Measurements from ENCODE around the gene RABGAP1L. TPM values are rescaled to one million over a fixed set of nuclear protein-coding genes. Genes with fewer than 3 reads are reported as not detected.
A peak's percentile ranks its signal among the peaks of the same experiment; 100 is the strongest.

The RABGAP1L gene
- total RNA-seq, 1 experiment from 2014 or later, result 76.9 TPM

- Mint-ChIP-seq H3K4me3 (no peak overlapping the region), H3K36me3 (no peaks in the 10 kb centered on the region), H3K27me3 (ENCODE audit: low read depth) (no peaks in the 10 kb centered on the region), H3K9me3 (no peaks in the 10 kb centered on the region), H3K4me1 (peaks cover 6% of the 10 kb centered on the region; the same call in 1 of the 2 replicates), H3K27ac (no peak overlapping the region)
- TF ChIP-seq, protein P1, sequence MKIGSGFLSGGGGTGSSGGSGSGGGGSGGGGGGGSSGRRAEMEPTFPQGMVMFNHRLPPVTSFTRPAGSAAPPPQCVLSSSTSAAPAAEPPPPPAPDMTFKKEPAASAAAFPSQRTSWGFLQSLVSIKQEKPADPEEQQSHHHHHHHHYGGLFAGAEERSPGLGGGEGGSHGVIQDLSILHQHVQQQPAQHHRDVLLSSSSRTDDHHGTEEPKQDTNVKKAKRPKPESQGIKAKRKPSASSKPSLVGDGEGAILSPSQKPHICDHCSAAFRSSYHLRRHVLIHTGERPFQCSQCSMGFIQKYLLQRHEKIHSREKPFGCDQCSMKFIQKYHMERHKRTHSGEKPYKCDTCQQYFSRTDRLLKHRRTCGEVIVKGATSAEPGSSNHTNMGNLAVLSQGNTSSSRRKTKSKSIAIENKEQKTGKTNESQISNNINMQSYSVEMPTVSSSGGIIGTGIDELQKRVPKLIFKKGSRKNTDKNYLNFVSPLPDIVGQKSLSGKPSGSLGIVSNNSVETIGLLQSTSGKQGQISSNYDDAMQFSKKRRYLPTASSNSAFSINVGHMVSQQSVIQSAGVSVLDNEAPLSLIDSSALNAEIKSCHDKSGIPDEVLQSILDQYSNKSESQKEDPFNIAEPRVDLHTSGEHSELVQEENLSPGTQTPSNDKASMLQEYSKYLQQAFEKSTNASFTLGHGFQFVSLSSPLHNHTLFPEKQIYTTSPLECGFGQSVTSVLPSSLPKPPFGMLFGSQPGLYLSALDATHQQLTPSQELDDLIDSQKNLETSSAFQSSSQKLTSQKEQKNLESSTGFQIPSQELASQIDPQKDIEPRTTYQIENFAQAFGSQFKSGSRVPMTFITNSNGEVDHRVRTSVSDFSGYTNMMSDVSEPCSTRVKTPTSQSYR (CRISPR knock-in tag; IDR thresholded peaks at IDR 0.05), result no peak
- TF ChIP-seq, protein P2, sequence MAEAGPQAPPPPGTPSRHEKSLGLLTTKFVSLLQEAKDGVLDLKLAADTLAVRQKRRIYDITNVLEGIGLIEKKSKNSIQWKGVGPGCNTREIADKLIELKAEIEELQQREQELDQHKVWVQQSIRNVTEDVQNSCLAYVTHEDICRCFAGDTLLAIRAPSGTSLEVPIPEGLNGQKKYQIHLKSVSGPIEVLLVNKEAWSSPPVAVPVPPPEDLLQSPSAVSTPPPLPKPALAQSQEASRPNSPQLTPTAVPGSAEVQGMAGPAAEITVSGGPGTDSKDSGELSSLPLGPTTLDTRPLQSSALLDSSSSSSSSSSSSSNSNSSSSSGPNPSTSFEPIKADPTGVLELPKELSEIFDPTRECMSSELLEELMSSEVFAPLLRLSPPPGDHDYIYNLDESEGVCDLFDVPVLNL (CRISPR knock-in tag; IDR thresholded peaks at IDR 0.05; ENCODE audit: borderline replicate concordance, low read depth), result no peak
- TF ChIP-seq, protein P3, sequence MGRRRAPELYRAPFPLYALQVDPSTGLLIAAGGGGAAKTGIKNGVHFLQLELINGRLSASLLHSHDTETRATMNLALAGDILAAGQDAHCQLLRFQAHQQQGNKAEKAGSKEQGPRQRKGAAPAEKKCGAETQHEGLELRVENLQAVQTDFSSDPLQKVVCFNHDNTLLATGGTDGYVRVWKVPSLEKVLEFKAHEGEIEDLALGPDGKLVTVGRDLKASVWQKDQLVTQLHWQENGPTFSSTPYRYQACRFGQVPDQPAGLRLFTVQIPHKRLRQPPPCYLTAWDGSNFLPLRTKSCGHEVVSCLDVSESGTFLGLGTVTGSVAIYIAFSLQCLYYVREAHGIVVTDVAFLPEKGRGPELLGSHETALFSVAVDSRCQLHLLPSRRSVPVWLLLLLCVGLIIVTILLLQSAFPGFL (CRISPR knock-in tag; IDR thresholded peaks at IDR 0.05; ENCODE audit: borderline replicate concordance), result no peak
- CTCF ChIA-PET, result interaction anchor here (0.6 to 4.5 kb wide), 4 partner anchors 22 to 486 kb away, joined by 3 to 30 read pairs (median 6); no protein-coding TSS in a partner anchor
- no peak for DNase-seq (ENCODE audit: low spot score)
- POLR2A ChIA-PET, result no interaction called here
- ATAC-seq, result no peak
Observed at GRCh38 chr1:174748586-174748985, 589.3 kb downstream of the RABGAP1L start.

DNA sequence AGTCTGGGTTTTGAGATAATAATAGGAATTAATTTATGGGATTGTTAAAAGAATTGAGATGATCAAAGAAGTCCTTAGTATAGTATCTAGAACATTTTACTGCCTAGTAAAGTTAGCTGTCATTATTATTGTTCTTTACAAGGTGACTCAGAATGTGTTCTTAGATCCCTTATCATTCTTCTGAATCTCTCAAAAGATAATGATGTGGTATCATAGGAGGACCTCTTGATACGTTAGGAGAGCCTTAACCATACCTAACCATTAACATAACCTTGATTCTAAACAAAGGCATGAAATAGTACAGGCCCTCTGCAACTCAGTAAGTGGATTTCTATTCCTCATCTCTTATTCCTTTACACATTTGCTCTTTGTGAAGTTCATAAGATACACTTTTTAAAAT, 593.8 kb downstream of the RABGAP1L start:
- peaks cover 2% of the 10 kb centered on the region; the same call in 1 of the 2 replicates for H3K9me3 Mint-ChIP-seq
- CTCF ChIA-PET, result no interaction called here

DNA sequence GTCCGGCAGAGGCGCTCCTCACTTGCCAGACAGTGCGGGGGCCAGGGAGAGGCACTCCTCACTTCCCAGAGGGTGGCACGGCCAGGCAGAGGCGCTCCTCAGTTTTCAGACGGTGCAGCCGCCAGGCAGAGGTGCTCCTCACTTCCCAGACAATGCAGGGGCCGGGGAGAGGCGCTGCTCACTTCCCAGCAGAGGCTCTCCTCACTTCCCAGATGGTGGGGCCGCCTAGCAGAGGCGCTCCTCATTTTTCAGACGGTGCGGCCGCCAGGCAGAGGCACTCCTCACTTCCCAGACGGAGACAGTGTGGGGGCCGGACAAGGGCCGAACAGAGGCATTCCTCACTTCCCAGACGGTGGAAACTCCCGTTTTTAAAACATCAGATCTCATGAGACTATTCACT, 602.0 kb downstream of the RABGAP1L start:
- peak; percentile 13 for DNase-seq (ENCODE audit: low spot score)
- Mint-ChIP-seq H3K36me3 (no peaks in the 10 kb centered on the region), H3K27ac (no peak overlapping the region), H3K27me3 (ENCODE audit: low read depth) (no peaks in the 10 kb centered on the region), H3K4me1 (no peaks in the 10 kb centered on the region), H3K4me3 (no peak overlapping the region), H3K9me3 (peaks cover 24% of the 10 kb centered on the region)
- POLR2A ChIA-PET, result no interaction called here
- peak; percentile 64; the same call in 1 of the 2 replicates for ATAC-seq
- CTCF ChIA-PET, result no interaction called here
- TF ChIP-seq, protein P4, sequence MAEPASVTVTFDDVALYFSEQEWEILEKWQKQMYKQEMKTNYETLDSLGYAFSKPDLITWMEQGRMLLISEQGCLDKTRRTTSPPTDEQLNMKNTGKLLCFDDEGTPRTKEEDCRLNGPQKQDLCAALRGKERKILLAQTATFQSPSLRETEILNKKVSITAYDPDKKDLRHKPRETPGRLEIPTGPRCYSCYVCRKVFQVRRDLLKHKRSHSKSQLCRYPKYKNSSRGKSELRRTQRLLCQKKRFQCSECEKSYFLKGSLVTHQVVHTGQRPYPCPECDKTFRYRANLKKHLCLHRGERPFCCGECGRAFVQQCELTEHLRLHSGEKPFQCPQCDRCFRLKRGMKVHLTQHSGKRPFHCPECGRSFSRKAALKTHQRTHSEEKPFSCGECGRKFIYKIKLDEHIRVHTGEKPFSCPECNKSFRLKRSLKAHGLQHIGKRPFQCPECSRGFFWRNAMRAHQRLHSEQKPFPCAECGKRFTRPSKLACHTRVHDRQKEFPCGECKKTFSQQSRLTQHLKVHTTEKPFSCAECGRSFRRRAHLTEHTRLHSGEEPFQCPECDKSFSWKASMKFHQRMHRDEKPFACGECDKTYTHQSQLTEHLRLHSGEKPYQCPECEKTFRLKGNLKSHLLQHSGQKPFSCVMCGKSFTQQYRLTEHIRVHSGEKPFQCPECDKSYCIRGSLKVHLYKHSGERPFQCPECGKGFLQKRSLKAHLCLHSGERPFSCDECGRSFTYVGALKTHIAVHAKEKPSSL (CRISPR knock-in tag; conservative IDR thresholded peaks at IDR 0.05), result no peak
- TF ChIP-seq ATF1 (CRISPR knock-in tag; IDR thresholded peaks at IDR 0.05), result no peak
- TF ChIP-seq ZNF396 (CRISPR knock-in tag; IDR thresholded peaks at IDR 0.05; ENCODE audit: borderline replicate concordance), result no peak
- TF ChIP-seq, protein P5, sequence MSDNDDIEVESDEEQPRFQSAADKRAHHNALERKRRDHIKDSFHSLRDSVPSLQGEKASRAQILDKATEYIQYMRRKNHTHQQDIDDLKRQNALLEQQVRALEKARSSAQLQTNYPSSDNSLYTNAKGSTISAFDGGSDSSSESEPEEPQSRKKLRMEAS (CRISPR knock-in tag; IDR thresholded peaks at IDR 0.05), result no peak
- TF ChIP-seq RELA (CRISPR knock-in tag; IDR thresholded peaks at IDR 0.05; ENCODE audit: borderline replicate concordance), result no peak
- no peak for TF ChIP-seq HMGA2 (CRISPR knock-in tag; IDR thresholded peaks at IDR 0.05)
- TF ChIP-seq ELF4 (CRISPR knock-in tag; IDR thresholded peaks at IDR 0.05; ENCODE audit: low read depth), result no peak
- no peak for TF ChIP-seq TEAD1 (CRISPR knock-in tag; IDR thresholded peaks at IDR 0.05)
- TF ChIP-seq ZNF121 (CRISPR knock-in tag; IDR thresholded peaks at IDR 0.05), result no peak

More for the DNA sequence above, 593.8 kb downstream of the RABGAP1L start:
- peaks cover 6% of the 10 kb centered on the region; the same call in 1 of the 2 replicates for H3K4me1 Mint-ChIP-seq
- no peaks in the 10 kb centered on the region for H3K27me3 Mint-ChIP-seq (ENCODE audit: low read depth)
- ATAC-seq (no peak), DNase-seq (ENCODE audit: low spot score) (no peak)
- POLR2A ChIA-PET, result no interaction called here
- no peak overlapping the region for H3K4me3 Mint-ChIP-seq
- H3K27ac Mint-ChIP-seq, result no peak overlapping the region
- no peaks in the 10 kb centered on the region for H3K36me3 Mint-ChIP-seq
- TF ChIP-seq CTCF (IDR thresholded peaks at IDR 0.05) (no peak), IRF1 (CRISPR knock-in tag; IDR thresholded peaks at IDR 0.05) (no peak), ESRRA (CRISPR knock-in tag; IDR thresholded peaks at IDR 0.05; ENCODE audit: borderline replicate concordance) (no peak), ZNF219 (CRISPR knock-in tag; IDR thresholded peaks at IDR 0.05; ENCODE audit: borderline replicate concordance) (no peak)
- TF ChIP-seq, protein P6, sequence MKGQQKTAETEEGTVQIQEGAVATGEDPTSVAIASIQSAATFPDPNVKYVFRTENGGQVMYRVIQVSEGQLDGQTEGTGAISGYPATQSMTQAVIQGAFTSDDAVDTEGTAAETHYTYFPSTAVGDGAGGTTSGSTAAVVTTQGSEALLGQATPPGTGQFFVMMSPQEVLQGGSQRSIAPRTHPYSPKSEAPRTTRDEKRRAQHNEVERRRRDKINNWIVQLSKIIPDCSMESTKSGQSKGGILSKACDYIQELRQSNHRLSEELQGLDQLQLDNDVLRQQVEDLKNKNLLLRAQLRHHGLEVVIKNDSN (CRISPR knock-in tag; IDR thresholded peaks at IDR 0.05), result no peak
